ENCODE measurements around the gene CAP1.
"Not testable (repeated sequence)": the region's sequence is repeated elsewhere in the genome, so short reads cannot be mapped to it uniquely, and the experiment has no call there.

The CAP1 gene, protein sequence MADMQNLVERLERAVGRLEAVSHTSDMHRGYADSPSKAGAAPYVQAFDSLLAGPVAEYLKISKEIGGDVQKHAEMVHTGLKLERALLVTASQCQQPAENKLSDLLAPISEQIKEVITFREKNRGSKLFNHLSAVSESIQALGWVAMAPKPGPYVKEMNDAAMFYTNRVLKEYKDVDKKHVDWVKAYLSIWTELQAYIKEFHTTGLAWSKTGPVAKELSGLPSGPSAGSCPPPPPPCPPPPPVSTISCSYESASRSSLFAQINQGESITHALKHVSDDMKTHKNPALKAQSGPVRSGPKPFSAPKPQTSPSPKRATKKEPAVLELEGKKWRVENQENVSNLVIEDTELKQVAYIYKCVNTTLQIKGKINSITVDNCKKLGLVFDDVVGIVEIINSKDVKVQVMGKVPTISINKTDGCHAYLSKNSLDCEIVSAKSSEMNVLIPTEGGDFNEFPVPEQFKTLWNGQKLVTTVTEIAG

DNA sequence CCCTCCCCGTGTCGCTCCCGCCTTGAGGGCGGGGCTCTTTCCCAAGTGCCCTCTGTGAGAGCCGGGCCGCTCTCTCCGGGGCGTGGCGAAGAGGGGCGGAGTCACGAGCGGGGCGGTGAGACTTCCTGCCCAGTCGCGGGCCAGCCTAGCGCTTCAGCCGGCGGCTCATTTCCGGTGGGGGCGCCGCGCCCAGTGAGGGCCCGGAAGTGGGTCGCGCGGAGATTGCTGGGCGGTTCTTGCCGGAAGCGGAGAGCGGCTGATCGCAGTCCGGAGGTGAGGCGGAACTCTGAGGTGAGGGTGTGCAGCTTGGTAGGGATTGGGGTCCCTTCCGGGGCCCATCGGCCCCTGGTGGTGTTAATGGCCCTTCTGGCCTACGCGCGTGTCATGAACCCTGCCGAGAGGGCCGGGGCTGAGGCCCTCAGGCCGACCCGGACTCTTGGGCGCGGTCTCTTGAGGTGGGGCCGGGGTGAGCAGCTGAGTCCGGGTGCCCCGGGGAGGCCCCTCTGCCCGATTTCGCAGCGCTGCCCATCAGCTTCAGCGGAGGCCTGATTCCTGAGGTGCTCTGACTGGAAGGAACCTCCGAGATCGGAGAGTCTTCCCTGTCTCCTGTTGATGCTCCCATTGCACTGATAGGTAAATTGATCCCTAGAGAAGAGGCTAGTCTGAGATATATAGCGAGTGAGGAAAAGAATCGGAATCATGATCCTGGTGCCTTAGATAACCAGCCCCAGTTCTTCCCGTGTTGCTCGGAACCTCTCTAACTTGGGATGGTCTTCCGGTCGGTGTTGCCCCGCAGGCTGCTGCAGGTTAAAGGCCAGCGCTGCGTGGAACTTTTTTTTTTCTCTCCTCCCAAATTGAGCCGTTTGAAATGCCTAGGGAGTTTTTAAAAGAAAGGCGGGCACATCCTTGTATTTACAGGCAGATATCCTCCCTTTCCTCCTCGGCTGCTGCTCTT, at the start of gene CAP1:
TSS of gene CAP1 (plus strand) at position 219 of the 955 bp plus-strand sequence. CDS start 18,618 bp downstream, outside the sequence.
- peak; percentile 100 for DNase-seq
- H3K4me1 Mint-ChIP-seq (ENCODE audit: low read depth), result peaks cover 66% of the 10 kb centered on the region
- H3K4me3 Mint-ChIP-seq, result peak within 1 kb of the TSS; percentile 95
- H3K27ac Mint-ChIP-seq, result peak within 1 kb of the TSS; percentile 99
- H3K36me3 Mint-ChIP-seq (ENCODE audit: low read depth), result peaks cover 62% of the 10 kb centered on the region
- no peaks in the 10 kb centered on the region for H3K9me3 Mint-ChIP-seq
- H3K27me3 Mint-ChIP-seq, result no peaks in the 10 kb centered on the region

DNA sequence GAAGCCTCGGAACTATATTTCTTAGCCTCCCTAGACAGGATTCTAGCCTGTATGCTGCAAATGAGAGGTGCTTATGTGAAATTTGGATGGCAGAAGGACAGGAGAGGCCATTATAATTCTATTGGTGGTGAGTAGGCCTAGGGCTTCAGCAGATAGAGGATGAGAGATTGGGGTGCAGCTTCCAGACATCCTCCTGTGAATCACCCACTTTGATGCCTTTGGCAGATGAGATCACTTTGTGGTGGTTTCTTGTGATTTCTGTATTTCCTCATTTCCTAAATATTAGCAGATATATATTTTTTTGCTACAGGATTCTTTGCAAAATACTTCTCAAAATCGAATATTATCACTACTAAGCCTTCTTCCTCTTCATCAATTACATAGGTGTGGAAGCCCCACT, 48.3 kb upstream of the CAP1 start:
- H3K27ac Mint-ChIP-seq, result no peak overlapping the region
- H3K4me3 Mint-ChIP-seq, result no peak overlapping the region
- no peak for DNase-seq
- H3K4me1 Mint-ChIP-seq (ENCODE audit: low read depth), result peaks cover 12% of the 10 kb centered on the region
- no peaks in the 10 kb centered on the region for H3K27me3 Mint-ChIP-seq
- no peaks in the 10 kb centered on the region for H3K9me3 Mint-ChIP-seq
- no peaks in the 10 kb centered on the region for H3K36me3 Mint-ChIP-seq (ENCODE audit: low read depth)

DNA sequence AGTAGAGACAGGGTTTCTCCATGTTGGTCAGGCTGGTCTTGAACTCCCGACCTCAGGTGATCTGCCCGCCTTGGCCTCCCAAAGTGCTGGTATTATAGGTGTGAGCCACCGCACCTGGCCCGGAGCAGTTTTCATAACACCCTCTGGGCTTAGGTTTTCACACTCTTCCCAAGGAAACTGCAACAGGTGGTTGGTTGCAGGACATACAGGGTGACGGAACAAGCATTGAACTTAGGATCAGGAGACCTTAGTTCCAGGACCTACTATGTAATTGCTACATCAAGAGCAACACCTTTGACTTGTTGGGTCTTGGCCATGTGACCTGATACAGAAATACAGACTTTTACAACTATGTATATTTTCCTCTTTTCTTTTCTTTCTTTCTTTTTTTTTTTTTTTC, 47.6 kb upstream of the CAP1 start:
- Mint-ChIP-seq H3K4me1 (ENCODE audit: low read depth) (peaks cover 12% of the 10 kb centered on the region), H3K9me3 (no peaks in the 10 kb centered on the region), H3K36me3 (ENCODE audit: low read depth) (no peaks in the 10 kb centered on the region), H3K27me3 (no peaks in the 10 kb centered on the region), H3K4me3 (no peak overlapping the region), H3K27ac (no peak overlapping the region)
- no peak for DNase-seq

DNA sequence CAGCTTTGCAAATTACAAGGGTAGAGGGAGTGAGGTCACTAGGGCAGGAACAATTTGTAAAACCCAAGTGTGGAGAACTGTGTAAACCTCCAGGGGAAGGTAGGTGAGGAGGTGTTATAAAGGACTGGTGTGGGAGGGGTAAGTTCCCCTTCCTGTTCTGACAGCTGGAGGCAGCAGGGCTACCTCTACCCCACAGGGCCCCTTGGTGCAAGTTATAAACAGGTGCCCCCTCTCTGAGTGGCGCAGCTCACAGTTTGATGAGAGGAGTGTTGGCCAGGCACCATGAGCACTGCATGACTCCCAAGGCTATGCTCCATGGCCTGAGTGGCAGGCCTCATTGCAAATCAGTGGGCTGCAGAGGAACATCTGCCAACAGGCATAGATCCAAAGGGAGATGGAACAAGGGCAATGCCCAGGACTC, 44.5 kb upstream of the CAP1 start:
- Mint-ChIP-seq H3K9me3 (no peaks in the 10 kb centered on the region), H3K27me3 (no peaks in the 10 kb centered on the region), H3K4me1 (ENCODE audit: low read depth) (peaks cover 12% of the 10 kb centered on the region), H3K36me3 (ENCODE audit: low read depth) (no peaks in the 10 kb centered on the region), H3K4me3 (no peak overlapping the region), H3K27ac (no peak overlapping the region)
- DNase-seq, result peak; percentile 33

DNA sequence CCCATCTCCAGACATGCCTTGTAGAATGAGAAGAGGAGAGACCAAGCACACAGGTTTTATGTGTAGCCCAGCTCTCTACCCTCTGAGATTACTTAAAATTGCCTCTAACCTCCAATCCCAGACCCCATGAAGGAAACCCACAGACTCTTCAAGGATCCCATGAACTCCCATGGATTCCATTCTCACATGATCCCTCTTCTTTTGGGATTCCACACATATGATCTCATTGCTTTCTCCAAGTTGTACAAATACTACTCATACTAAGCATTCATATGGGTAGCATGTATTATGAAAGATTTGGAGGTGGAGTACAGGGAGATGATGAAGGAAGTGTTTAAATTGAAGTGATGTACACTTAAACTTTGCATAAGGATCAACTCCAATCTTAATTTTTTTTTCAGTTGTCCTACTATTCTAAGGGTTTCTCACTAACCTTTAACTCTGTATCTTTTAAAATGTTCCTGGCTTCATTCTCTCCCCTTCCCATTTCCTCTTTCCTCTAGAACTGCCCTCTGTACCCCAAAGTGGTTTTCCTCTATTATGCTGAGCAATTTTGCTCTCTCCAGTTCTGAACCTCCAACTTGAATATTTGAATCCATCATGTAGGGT, 44.0 kb upstream of the CAP1 start:
- no peak overlapping the region for H3K4me3 Mint-ChIP-seq
- no peaks in the 10 kb centered on the region for H3K36me3 Mint-ChIP-seq (ENCODE audit: low read depth)
- peaks cover 12% of the 10 kb centered on the region for H3K4me1 Mint-ChIP-seq (ENCODE audit: low read depth)
- no peak for DNase-seq
- no peaks in the 10 kb centered on the region for H3K27me3 Mint-ChIP-seq
- no peaks in the 10 kb centered on the region for H3K9me3 Mint-ChIP-seq
- no peak overlapping the region for H3K27ac Mint-ChIP-seq

DNA sequence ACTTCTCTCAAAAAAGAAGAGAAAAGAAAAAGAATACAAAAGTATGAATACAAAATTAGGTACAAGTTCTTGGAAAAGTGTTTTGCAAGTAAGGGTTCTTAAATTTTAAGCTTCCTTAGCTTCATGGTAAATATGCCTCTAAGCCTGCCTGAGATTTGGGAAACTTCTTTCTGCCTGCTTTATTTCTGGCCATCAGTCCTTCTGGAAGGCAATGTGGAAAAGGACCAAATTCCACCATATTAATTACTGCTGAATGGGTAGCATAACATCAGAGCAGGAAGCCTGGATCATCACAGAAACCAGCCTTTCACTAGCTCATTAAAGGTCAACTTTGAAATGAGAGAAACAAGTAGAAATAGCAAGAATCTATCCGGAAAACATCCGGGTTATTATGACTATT, 39.1 kb upstream of the CAP1 start:
- Mint-ChIP-seq H3K4me3 (no peak overlapping the region), H3K9me3 (no peaks in the 10 kb centered on the region), H3K27ac (no peak overlapping the region), H3K4me1 (ENCODE audit: low read depth) (peaks cover 7% of the 10 kb centered on the region), H3K36me3 (ENCODE audit: low read depth) (no peaks in the 10 kb centered on the region), H3K27me3 (no peaks in the 10 kb centered on the region)
- no peak for DNase-seq

DNA sequence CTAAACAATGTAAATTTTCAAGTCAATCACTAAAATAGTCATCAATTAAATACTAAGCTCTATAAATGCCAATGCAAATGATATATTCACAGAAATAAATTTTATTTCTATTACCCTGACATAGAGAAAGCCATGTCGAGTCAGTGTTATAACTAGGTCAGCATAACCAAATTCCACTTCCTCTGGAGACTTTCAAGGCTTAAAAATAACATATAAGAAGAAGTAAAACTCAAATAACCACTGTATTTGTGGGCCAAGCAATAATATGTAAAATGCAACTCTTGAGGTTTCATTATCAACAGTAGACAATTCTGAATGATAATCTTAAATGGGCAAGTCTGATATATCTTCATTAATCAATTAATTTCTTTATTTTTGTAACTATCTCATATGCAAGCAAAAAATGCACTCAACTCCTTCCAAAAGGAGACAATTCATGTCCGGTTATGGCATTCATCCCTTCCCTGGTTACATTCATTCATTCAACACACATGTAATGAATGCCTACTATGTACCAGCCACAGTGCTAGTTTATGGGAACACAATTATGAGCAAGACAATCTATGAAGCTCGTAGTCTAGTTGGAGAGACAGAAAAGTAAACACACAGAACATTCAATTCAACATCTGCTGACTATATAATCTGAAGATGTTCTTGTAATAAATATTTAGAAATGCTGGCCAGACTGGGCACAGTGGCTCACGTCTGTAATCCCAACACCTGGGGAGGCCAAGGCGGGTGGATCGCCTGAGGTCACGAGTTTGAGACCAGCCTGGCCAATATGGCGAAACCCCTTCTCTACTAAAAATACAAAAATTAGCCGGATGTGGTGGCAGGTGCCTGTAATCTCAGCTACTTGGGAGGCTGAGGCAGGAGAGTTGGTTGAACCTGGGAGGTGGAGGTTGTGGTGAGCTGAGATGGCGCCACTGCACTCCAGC, 37.1 kb upstream of the CAP1 start:
- no peak overlapping the region for H3K27ac Mint-ChIP-seq
- DNase-seq, result no peak
- H3K36me3 Mint-ChIP-seq (ENCODE audit: low read depth), result no peaks in the 10 kb centered on the region
- no peak overlapping the region for H3K4me3 Mint-ChIP-seq
- peaks cover 4% of the 10 kb centered on the region for H3K4me1 Mint-ChIP-seq (ENCODE audit: low read depth)
- no peaks in the 10 kb centered on the region for H3K27me3 Mint-ChIP-seq
- no peaks in the 10 kb centered on the region for H3K9me3 Mint-ChIP-seq

DNA sequence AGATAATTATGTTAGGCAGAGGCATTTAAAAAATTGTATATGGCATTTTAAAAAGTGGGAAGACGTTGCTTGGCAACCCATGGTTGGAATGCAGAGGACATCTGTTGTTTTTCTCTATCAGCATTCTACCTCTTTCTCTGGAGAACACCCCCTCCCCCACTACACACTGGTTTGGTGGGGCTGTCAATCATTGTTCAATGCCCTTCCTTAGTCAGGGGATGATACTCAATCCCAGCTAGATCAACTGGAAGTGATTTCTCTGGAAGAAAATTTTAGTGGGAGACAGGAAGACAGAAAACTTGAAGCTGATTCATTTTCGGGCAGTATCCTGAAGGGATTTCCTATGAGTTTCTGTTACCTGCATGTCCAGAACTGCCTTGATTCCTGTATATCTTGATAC, 35.7 kb upstream of the CAP1 start:
- Mint-ChIP-seq H3K9me3 (no peaks in the 10 kb centered on the region), H3K36me3 (ENCODE audit: low read depth) (no peaks in the 10 kb centered on the region), H3K4me1 (ENCODE audit: low read depth) (peaks cover 4% of the 10 kb centered on the region), H3K27me3 (no peaks in the 10 kb centered on the region), H3K4me3 (no peak overlapping the region), H3K27ac (no peak overlapping the region)
- DNase-seq, result no peak

DNA sequence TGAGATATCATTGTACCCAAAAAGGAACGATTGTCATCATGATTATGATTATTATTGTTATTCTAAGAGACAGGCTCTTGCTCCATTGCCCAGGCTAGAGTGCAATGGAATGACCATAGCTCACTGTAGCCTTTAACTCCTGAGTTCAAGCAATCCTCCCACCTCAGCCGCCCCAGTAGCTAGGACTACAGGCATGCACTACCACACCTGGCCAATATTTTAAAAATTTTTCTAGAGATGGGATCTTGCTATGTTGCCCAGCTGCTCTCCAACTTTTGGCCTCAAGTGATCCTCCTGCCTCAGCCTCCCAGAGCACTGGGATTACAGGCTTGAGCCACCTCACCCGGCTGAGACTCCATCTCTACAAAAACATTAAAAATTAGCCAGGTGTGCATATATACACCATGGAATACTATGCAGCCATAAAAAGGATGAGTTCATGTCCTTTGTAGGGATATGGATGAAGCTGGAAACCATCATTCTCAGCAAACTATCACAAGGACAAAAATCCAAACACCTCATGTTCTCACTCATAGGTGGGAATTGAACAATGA, 33.0 kb upstream of the CAP1 start:
- not testable (repeated sequence) for H3K36me3 Mint-ChIP-seq (ENCODE audit: low read depth); H3K9me3 Mint-ChIP-seq; H3K27me3 Mint-ChIP-seq; H3K4me3 Mint-ChIP-seq; DNase-seq; H3K27ac Mint-ChIP-seq; H3K4me1 Mint-ChIP-seq (ENCODE audit: low read depth)

DNA sequence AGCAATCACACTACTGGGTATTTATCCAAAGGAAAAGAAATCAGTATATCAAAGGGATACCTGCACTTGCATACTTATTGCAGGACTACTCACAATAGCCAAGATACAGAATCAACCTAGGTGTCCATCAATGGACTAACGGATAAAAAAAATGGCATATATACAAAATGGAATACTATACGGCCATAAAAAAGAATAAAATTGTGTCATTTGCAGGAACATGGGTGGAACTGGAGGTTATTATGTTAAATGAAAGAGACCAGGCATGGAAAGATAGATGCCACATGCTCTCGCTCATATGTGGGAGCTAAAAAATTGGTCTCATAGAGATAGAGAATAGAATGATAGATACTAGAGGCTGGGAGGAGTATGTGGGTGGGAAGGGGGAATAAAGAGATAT, 29.3 kb upstream of the CAP1 start:
- H3K27me3 Mint-ChIP-seq, result no peaks in the 10 kb centered on the region
- peaks cover 4% of the 10 kb centered on the region for H3K9me3 Mint-ChIP-seq
- no peak overlapping the region for H3K27ac Mint-ChIP-seq
- H3K4me1 Mint-ChIP-seq (ENCODE audit: low read depth), result peaks cover 23% of the 10 kb centered on the region
- no peaks in the 10 kb centered on the region for H3K36me3 Mint-ChIP-seq (ENCODE audit: low read depth)
- no peak overlapping the region for H3K4me3 Mint-ChIP-seq
- no peak for DNase-seq

DNA sequence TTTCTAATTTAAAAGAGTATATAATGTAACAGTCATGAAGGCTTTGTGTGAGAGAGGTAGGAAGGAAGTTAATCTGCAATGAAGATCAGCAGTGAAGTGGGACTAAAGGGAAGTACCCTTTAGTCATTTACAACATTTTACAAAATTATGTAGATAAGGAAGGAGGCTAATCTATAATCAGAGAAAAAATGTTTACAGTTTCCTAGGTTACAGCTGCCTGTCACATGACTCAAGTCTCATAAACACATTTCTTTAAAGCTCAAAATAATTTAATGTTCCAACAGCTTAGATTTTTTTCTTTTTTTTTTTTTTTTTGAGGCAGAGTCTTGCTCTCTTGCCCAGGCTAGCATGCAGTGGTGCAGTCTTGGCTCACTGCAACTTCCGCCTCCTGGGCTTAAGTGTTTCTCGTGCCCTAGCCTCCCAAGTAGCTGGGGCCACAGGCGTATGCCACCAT, 26.2 kb upstream of the CAP1 start:
- H3K27ac Mint-ChIP-seq, result peak overlapping the region; percentile 82
- H3K36me3 Mint-ChIP-seq (ENCODE audit: low read depth), result no peaks in the 10 kb centered on the region
- H3K27me3 Mint-ChIP-seq, result no peaks in the 10 kb centered on the region
- H3K9me3 Mint-ChIP-seq, result peaks cover 4% of the 10 kb centered on the region
- H3K4me1 Mint-ChIP-seq (ENCODE audit: low read depth), result peaks cover 23% of the 10 kb centered on the region
- no peak for DNase-seq
- no peak overlapping the region for H3K4me3 Mint-ChIP-seq

DNA sequence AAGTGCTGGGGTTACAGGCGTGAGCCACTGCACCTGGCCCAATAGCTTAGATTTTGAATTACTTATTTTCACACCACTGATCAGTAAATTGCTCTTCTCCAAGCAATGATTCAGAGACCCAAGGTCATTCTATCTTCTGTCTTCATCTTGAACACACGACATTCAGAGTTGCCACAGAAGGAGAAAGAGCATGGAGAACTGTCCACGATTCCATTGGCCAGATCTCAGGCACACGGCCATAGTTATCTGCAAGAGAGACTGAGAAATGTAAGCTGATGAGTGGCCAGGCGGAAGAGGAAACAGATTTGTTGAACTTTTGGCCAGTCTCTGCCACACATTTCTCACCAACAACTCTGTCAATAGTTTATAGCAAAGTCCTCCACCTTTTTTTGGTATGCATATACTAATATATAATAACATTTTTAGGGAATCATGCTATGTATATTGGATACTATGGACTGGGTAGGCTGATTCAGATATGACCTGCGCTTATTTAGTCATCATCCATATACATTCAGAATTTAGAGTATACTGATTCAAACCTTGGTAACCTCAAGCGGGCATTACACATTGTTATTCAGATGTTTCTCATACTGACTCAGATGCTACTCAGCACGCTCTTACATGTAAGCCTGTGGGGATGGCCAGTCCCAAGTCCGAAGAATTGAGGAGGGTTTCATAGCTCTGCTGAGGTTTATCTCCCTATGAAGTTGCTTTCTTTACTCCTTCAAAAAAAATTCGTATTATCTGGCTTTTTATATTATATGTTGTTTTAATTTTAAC, 25.5 kb upstream of the CAP1 start:
- no peaks in the 10 kb centered on the region for H3K27me3 Mint-ChIP-seq
- DNase-seq, result no peak
- peaks cover 4% of the 10 kb centered on the region for H3K9me3 Mint-ChIP-seq

More for the DNA sequence above, 25.5 kb upstream of the CAP1 start:
- Mint-ChIP-seq H3K4me1 (ENCODE audit: low read depth) (peaks cover 23% of the 10 kb centered on the region), H3K27ac (peak overlapping the region; percentile 82), H3K4me3 (no peak overlapping the region), H3K36me3 (ENCODE audit: low read depth) (no peaks in the 10 kb centered on the region)

Measured in activated T-cell treated with anti-CD3 and anti-CD28 coated beads, Interleukin-2, amount 50 U/mL, for 24 hours (primary cell).